Fibroblast of skin of left quadriceps (primary cell): ENCODE results near the gene IPO8.
"Not testable (repeated sequence)": the region's sequence is repeated elsewhere in the genome, so short reads cannot be mapped to it uniquely, and the experiment has no call there.

Experiments
- DNase-seq, 2 experiments: peaks; one replicate each; pipeline ENCODE4 v3.0.0-alpha.2; 2013; ENCODE audit warnings: low read depth in 2 of 2

The IPO8 gene

GRCh38 chr12:30691122-30691879 is 4.4 kb downstream of the IPO8 start:
- peak; percentile 19 to 20 for DNase-seq

DNA sequence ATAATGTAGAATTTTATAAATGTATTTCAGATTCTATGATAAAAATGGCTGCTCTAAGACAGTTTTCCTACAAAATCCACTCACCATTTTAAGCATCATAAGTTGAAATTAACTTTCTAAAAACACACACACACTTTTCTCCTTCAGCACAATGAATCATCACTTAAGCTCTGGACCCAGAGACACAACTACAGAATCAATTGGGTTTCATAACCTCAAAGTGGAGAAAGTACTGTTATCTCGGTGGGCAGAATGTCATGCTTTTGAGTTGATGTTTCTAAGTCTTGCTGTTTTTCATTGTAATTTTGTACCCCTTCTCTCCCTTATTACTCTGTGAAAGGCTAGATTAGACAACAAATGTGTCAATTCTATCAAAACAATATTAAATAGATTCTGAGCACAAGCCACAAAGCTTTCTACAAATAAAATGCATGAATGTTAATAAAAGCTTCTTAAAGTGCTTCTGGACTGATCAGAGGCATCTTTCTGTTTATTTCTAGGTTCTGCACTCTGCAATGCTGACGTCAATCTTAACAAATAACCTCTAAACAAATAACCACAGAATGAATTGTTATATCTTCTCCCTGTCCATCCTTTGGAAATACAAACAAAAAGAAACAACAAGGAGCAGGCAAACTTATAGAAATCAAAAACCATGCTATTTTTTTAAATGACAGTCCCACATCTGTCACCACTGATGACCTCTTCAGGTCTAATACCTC is 8.2 kb downstream of the IPO8 start:
- DNase-seq, result no peak

DNA sequence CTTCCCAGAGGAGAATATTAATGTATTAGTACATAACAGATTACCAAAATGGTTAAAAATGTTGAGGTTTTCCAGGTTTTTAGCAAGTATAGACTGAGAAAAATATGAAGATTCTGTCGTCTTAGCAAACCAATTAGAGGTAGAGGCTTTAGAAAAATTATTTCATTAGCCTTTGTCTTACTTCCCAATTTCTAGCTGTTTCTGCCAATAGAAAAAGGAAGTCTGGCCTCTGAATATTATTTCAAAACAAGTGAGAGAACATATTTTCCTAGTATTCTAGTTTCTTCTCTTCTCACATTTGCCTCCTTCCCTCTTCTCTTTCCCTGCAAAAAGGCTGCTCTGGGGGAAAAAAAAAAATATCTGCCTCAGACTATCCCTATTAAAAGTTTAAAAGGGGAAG is 16.4 kb downstream of the IPO8 start:
- no peak for DNase-seq

DNA sequence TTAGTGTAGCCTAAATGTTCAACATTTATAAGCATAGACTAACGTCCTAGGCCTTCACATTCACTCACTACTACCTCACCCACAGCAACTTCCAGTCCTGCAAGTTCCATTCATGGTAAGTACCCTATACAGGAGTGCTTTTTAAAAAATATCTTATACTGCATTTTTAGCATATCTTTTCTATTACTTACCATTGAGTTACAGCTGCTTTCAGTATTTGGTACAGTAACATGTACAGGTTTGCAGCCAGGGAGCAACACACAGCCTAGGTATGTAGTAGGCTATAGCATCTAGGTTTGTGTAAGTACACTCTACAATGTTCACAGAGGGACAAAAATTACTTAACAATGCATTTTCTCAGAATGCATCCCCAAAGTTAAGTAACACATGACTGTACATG is 17.4 kb downstream of the IPO8 start:
- no peak for DNase-seq

DNA sequence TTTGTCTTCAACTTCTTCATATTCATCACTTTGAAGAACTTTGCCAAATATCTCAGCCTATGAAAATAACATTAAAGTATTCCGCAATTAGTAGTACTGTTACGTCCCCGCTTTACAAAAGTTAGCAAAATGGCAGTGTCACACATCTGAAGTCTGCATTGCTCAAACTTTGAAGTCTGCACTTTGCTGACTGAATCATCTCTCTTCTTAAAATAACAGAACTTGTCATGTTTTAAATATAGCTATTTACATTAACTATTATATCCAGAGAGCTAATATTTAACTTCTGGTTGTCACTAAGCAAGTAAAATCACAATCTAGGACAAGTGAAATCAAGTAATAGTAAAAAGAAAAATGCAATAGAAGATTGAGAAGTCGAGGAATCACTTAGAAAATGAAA is 34.5 kb downstream of the IPO8 start:
- no peak for DNase-seq

GRCh38 chr12:30652034-30652696 is 43.5 kb downstream of the IPO8 start:
- no peak for DNase-seq

GRCh38 chr12:30646821-30647220 is 48.8 kb downstream of the IPO8 start:
- DNase-seq, result no peak

DNA sequence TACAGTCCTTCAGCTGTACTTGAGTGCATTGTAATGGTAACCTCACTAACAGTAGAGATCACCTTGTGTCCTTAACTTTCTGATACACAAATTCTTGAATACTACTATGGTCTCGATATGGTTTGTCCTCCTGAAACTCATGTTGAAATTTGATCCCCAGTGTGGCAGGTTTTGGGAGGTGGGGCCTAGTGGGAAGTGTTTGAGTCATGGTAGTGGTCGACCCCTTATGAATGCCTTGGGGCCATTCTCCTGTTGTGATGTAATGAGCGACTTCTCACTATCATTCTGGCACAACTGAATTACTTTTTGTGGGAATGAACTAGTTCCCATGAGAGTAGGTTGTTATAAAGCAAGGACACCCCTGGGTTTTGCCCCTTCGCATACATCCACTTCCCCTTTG is 52.3 kb downstream of the IPO8 start:
- no peak for DNase-seq

DNA sequence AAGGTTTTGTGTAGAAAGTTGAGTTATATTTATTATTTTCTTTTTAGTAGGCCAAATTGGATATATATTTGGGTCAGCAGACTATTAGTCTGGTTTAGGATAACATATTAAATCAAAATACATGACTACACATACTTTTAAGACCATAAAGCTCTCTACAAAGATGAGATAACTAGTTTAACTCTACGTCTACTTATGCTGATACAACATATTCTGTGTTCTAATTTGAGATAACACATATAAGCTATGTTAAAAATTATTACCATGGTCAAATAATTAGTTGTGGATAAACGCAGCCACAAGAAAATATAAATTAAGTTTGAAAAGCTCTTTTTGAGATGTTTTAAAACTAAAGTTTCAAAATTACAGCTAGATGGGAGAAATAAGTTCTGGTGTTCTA is 55.3 kb downstream of the IPO8 start:
- DNase-seq, result no peak

GRCh38 chr12:30635385-30635784 is 60.3 kb downstream of the IPO8 start:
- no peak for DNase-seq

- DNase-seq, result no peak
Measured at GRCh38 chr12:30631740-30632139, 63.9 kb downstream of the IPO8 start.

- no peak for DNase-seq
Measured at GRCh38 chr12:30630979-30631285, 64.7 kb downstream of the IPO8 start.

GRCh38 chr12:30630076-30630978 is 65.3 kb downstream of the IPO8 start:
- no peak for DNase-seq

- DNase-seq, result no peak
Measured at GRCh38 chr12:30626847-30627246, 68.8 kb downstream of the IPO8 start.

GRCh38 chr12:30624009-30624408 is 71.7 kb downstream of the IPO8 start:
- DNase-seq, result no peak

- DNase-seq, result peak in 1 of 2 experiments; percentile 3
Measured at GRCh38 chr12:30622509-30622908, 73.2 kb downstream of the IPO8 start.

- DNase-seq, result not testable (repeated sequence)
Measured at GRCh38 chr12:30621663-30622241, 73.9 kb downstream of the IPO8 start.

GRCh38 chr12:30617346-30618016 is 78.2 kb downstream of the IPO8 start:
- DNase-seq, result no peak

DNA sequence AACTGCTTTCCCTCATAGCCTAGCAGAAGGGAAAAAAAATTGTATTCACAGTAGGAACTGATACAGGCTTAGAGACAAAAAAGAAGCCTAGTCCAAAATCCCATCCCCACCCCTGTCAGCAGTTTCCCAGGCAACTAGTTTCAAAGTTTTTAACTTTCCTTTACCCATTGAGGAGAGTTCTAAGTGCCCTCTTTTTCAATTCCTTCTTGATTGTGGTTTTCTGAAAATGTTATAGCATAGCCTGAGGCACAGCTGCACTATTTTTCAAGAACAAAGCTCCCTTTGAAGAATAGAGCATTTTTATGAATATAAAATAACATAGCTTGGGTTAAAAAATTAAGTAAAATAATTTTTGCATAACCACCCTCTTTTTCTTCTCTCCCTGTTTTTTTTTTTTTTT is 81.6 kb downstream of the IPO8 start:
- no peak for DNase-seq

GRCh38 chr12:30613119-30613830 is 82.4 kb downstream of the IPO8 start:
- no peak for DNase-seq
